ENCODE data around the gene ANO4.

Gene ANO4

GRCh38 chr12:101010896-101011295 is 216.3 kb downstream of the ANO4 start:
- DNase-seq (ENCODE audit: low read depth), result no peak
- TF ChIP-seq CTCF (conservative IDR thresholded peaks at IDR 0.05; ENCODE audit: low read length), result no peak
- H3K4me3 ChIP-seq (ENCODE audit: low read length), result no peak overlapping the region

- no peak for TF ChIP-seq CTCF (conservative IDR thresholded peaks at IDR 0.05; ENCODE audit: low read length)
These were observed 219.4 kb downstream of the ANO4 start for GRCh38 chr12:101013993-101014392.

DNA sequence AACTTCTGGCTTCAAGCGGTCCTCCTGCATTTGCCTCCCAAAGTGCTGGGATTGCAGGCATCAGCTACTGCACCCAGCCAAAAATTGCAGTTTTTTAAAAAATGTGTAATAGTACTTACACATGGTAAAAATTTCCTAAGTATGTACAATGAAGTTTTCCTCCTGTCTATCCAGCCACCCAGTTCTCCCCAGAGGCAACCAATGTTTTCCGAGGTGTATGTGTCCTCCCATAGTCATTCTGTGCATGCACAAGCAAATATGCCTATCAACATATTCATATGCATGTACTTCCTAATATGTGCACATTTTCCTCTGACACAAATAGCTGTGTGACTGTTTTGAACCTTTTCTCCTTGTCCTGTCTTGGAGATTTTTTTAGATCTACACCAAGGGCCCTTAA is 220.5 kb downstream of the ANO4 start:
- DNase-seq (ENCODE audit: low read depth), result peak; percentile 14
- no peak for TF ChIP-seq CTCF (conservative IDR thresholded peaks at IDR 0.05; ENCODE audit: low read length)
- no peak overlapping the region for H3K4me3 ChIP-seq (ENCODE audit: low read length)

More at GRCh38 chr12:101013993-101014392, 219.4 kb downstream of the ANO4 start:
- DNase-seq (ENCODE audit: low read depth), result no peak
- no peak overlapping the region for H3K4me3 ChIP-seq (ENCODE audit: low read length)

DNA sequence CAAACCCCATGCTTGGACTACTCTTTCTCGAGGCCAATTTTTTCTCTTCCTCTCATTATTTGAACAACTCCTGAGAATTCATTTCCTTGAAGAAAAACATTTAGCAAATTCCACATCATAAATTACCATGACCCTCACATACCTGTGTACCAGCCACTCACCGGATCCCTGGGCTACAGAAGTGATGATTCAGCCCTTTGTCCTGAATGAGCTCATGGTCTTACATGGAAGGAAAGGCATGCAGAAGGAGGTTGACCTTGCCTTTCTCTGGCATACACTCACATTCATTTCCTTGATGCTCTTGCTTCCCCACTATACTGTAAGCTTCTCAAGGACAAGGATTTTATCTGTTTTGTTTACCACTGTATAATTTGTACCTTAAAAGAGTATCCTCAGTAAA is 224.0 kb downstream of the ANO4 start:
- DNase-seq (ENCODE audit: low read depth), result peak; percentile 88

DNA sequence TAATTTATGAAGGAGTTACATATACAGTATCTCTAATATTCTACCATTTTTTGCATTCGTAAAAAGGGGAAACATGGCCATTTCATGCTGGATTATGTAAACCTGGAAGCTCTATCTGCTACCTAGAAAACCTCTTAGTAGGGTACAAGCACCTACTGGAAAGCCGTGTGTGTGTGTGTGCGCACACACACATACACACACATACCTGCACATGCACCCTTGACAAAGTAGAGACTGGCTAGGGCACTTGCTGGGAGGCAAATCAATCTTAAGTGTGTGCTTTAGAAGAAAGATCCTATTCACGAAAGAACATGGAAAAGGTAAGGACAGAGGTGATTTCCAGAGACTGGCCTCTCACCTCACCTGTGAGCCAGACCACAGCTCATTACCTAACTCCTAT is 224.6 kb downstream of the ANO4 start:
- no peak for TF ChIP-seq CTCF (conservative IDR thresholded peaks at IDR 0.05; ENCODE audit: low read length)
- no peak overlapping the region for H3K4me3 ChIP-seq (ENCODE audit: low read length)
- DNase-seq (ENCODE audit: low read depth), result no peak

More for the DNA sequence above, 224.0 kb downstream of the ANO4 start:
- no peak overlapping the region for H3K4me3 ChIP-seq (ENCODE audit: low read length)
- TF ChIP-seq CTCF (conservative IDR thresholded peaks at IDR 0.05; ENCODE audit: low read length), result no peak

- no peak overlapping the region for H3K4me3 ChIP-seq (ENCODE audit: low read length)
- no peak for DNase-seq (ENCODE audit: low read depth)
- no peak for TF ChIP-seq CTCF (conservative IDR thresholded peaks at IDR 0.05; ENCODE audit: low read length)
These were observed 225.1 kb downstream of the ANO4 start for GRCh38 chr12:101019667-101020066.

DNA sequence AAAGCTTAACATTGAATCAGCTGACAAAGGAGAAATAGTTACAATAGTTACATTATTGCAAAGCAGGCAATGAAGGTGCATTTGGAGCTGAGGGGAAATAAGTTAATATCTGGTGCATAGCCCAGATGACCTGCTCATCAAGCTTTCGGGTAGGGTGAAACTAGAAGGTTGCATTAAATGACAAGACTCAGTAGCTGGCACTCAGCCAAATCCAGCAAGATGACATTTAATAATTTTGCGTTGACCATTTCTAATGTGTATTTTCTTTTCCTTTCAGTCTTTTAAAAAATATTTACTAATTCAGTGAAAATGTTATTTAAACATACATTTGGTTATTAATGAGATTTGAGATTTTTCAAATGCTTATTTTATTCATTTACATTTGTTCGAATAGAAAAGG is 226.9 kb downstream of the ANO4 start:
- no peak for DNase-seq (ENCODE audit: low read depth)
- TF ChIP-seq CTCF (conservative IDR thresholded peaks at IDR 0.05; ENCODE audit: low read length), result no peak
- H3K4me3 ChIP-seq (ENCODE audit: low read length), result no peak overlapping the region

Measured in AG10803 (cell line).